ENCODE data around the gene HSF2BP. TPM values are rescaled to one million over a fixed set of nuclear protein-coding genes. Genes with fewer than 3 reads are reported as not detected.
"Not testable (repeated sequence)": the region's sequence is repeated elsewhere in the genome, so short reads cannot be mapped to it uniquely, and the experiment has no call there.

Gene HSF2BP
- total and polyA plus RNA-seq, 5 experiments from 2014 or later, result 0.22 to 0.68 (median 0.64) TPM

DNA sequence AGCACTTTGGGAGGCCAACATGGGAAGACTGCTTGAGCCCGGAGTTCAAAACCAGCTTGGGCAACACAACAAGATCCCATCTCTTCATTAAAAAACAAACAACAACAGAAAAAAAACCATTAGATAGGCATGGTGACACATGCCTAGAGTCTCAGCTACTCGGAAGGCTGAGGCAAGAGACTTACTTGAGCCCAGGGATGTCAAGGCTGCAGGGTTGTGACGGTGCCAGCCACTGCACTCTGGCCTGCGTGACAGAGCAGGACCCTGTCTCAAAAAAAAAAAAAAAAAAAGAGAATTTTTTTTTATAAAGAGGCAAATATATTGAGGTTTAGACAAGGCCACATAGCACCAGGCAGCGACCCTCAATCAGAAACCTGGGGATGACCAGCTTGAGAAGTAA, 62.7 kb downstream of the HSF2BP start:
- H3K4me3 Mint-ChIP-seq, result no peak overlapping the region
- no peaks in the 10 kb centered on the region for H3K36me3 Mint-ChIP-seq
- peak overlapping the region in 1 of 10 donors; percentile 34 for H3K27ac Mint-ChIP-seq
- H3K9me3 Mint-ChIP-seq, result no peaks in the 10 kb centered on the region
- ATAC-seq, result no peak
- DNase-seq, result no peak
- peaks cover 0 to 8% (median 3%) of the 10 kb centered on the region in 4 donors for H3K4me1 Mint-ChIP-seq
- peaks cover 0 to 2% (median 0%) of the 10 kb centered on the region in 5 donors for H3K27me3 Mint-ChIP-seq
- POLR2A ChIA-PET, result no interaction called here

GRCh38 chr21:43595769-43596168, 63.5 kb downstream of the HSF2BP start:
- POLR2A ChIA-PET, ATAC-seq, H3K9me3 Mint-ChIP-seq: not testable (repeated sequence)

GRCh38 chr21:43593078-43593477, 66.2 kb downstream of the HSF2BP start:
- POLR2A ChIA-PET, result interaction anchor here (0.5 kb wide), 1 partner anchor 273 kb away, joined by 3 read pairs; no protein-coding TSS in a partner anchor
- Mint-ChIP-seq H3K9me3 (no peaks in the 10 kb centered on the region), H3K27ac (no peak overlapping the region), H3K4me3 (no peak overlapping the region), H3K36me3 (no peaks in the 10 kb centered on the region), H3K4me1 (no peaks in the 10 kb centered on the region), H3K27me3 (peaks cover 0 to 4% (median 1%) of the 10 kb centered on the region in 5 donors)
- ATAC-seq, result no peak
- DNase-seq, result no peak

More at GRCh38 chr21:43595769-43596168, 63.5 kb downstream of the HSF2BP start:
- not testable (repeated sequence) for H3K36me3 Mint-ChIP-seq, H3K4me1 Mint-ChIP-seq, H3K4me3 Mint-ChIP-seq, DNase-seq, H3K27me3 Mint-ChIP-seq
- H3K27ac Mint-ChIP-seq, result peak overlapping the region in 1 of 10 donors; percentile 34

GRCh38 chr21:43591571-43591970, 67.7 kb downstream of the HSF2BP start:
- POLR2A ChIA-PET, result no interaction called here
- ATAC-seq, result no peak
- peaks cover 0 to 4% (median 1%) of the 10 kb centered on the region in 5 donors for H3K27me3 Mint-ChIP-seq
- no peaks in the 10 kb centered on the region for H3K4me1 Mint-ChIP-seq
- no peak for DNase-seq
- H3K27ac Mint-ChIP-seq, result no peak overlapping the region
- no peaks in the 10 kb centered on the region for H3K36me3 Mint-ChIP-seq
- no peaks in the 10 kb centered on the region for H3K9me3 Mint-ChIP-seq
- no peak overlapping the region for H3K4me3 Mint-ChIP-seq

- POLR2A ChIA-PET, result no interaction called here
- ATAC-seq (no peak), DNase-seq (no peak)
- Mint-ChIP-seq H3K4me1 (no peaks in the 10 kb centered on the region), H3K9me3 (no peaks in the 10 kb centered on the region), H3K36me3 (no peaks in the 10 kb centered on the region), H3K27ac (no peak overlapping the region), H3K27me3 (peaks cover 0 to 5% (median 1%) of the 10 kb centered on the region in 5 donors), H3K4me3 (no peak overlapping the region)
Measured at GRCh38 chr21:43590194-43590593, 69.1 kb downstream of the HSF2BP start.

DNA sequence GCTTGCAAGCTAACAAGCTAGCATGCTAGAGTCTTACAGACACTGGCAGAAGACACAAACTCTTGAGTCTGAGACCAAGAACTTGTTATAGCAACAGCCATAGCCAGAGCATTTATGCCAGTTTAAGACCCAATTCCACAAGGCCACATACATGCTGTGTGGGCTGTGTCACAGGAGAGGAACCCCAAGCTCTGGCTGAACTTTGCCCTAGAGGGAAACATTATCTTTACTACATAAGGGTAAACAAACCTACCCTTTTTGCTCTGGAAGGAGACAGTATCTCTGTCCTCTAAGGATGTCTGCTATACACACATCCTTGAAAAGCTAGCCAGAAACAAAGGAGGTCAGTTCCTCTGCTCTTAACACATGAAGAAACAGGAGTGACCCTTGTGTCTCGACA, 70.3 kb downstream of the HSF2BP start:
- no peak for ATAC-seq
- DNase-seq, result no peak
- H3K27ac Mint-ChIP-seq, result no peak overlapping the region
- no peaks in the 10 kb centered on the region for H3K9me3 Mint-ChIP-seq
- peaks cover 0 to 5% (median 0%) of the 10 kb centered on the region in 5 donors for H3K27me3 Mint-ChIP-seq
- POLR2A ChIA-PET, result interaction anchor here (0.5 kb wide), 1 partner anchor 758 kb away, joined by 8 read pairs; no protein-coding TSS in a partner anchor
- no peaks in the 10 kb centered on the region for H3K4me1 Mint-ChIP-seq
- no peaks in the 10 kb centered on the region for H3K36me3 Mint-ChIP-seq
- H3K4me3 Mint-ChIP-seq, result no peak overlapping the region

DNA sequence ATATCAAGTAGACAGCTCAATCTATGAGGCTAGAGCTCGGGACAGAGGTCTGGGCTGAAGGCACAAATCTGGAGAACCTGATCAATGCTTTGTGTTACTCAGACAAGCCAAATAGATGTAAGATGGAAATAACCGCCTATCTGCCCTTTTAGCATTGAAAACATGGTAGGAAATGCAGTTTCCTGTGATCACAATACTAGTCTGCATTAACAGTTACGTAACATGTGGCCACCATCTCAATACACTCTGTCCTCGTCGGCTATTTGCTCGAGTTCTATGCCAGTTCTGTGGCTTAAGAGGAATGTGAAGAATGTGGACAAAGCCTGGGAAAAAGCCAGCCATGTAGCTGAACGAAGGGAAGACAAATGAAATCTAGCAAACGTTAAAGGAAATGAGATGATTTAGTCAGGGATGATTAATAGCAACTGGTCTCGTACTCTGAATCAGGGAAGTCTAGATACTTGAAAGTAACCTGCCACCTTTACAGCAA, 73.3 kb downstream of the HSF2BP start:
- Mint-ChIP-seq H3K4me1 (no peaks in the 10 kb centered on the region), H3K27me3 (peaks cover 0 to 3% (median 0%) of the 10 kb centered on the region in 5 donors), H3K9me3 (no peaks in the 10 kb centered on the region), H3K27ac (no peak overlapping the region), H3K36me3 (no peaks in the 10 kb centered on the region), H3K4me3 (no peak overlapping the region)
- POLR2A ChIA-PET, result no interaction called here
- DNase-seq (no peak), ATAC-seq (no peak)

GRCh38 chr21:43585514-43585913, 73.8 kb downstream of the HSF2BP start:
- POLR2A ChIA-PET, result no interaction called here
- Mint-ChIP-seq H3K9me3 (no peaks in the 10 kb centered on the region), H3K27ac (no peak overlapping the region), H3K27me3 (peaks cover 0 to 3% (median 0%) of the 10 kb centered on the region in 5 donors), H3K4me3 (no peak overlapping the region), H3K4me1 (no peaks in the 10 kb centered on the region), H3K36me3 (no peaks in the 10 kb centered on the region)
- DNase-seq (no peak), ATAC-seq (no peak)

DNA sequence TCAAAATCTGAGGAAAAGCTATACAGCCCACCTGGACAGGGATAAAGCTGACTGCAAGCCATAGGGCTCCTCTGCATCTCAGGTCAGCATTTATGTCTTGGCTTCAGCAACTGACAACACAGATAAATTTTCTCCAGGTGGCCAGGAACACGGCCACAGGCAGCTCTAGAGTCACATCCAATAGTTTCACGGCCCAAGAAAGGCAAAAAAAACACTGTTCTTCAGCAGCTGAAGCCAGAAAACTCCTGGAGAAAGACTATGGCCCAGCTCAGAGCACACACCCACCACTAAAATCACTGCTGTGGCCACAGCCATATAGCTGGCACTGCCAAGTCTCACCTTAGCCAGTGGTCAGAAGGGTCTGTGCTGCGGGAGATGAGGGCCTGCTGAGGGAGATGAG, 77.8 kb downstream of the HSF2BP start:
- no peaks in the 10 kb centered on the region for H3K4me1 Mint-ChIP-seq
- no peaks in the 10 kb centered on the region for H3K9me3 Mint-ChIP-seq
- DNase-seq (no peak), ATAC-seq (no peak)
- H3K27me3 Mint-ChIP-seq, result peaks cover 0 to 2% (median 0%) of the 10 kb centered on the region in 5 donors
- no peaks in the 10 kb centered on the region for H3K36me3 Mint-ChIP-seq
- POLR2A ChIA-PET, result no interaction called here
- H3K27ac Mint-ChIP-seq, result peak overlapping the region in 1 of 10 donors; percentile 74
- H3K4me3 Mint-ChIP-seq, result no peak overlapping the region

GRCh38 chr21:43578677-43579303, 80.5 kb downstream of the HSF2BP start:
- no peak for DNase-seq
- Mint-ChIP-seq H3K36me3 (no peaks in the 10 kb centered on the region), H3K27me3 (peaks cover 1 to 11% (median 5%) of the 10 kb centered on the region in 5 donors), H3K4me3 (no peak overlapping the region), H3K4me1 (peaks cover 0 to 7% (median 1%) of the 10 kb centered on the region in 4 donors), H3K9me3 (no peaks in the 10 kb centered on the region), H3K27ac (no peak overlapping the region)
- POLR2A ChIA-PET, result no interaction called here
- no peak for ATAC-seq

DNA sequence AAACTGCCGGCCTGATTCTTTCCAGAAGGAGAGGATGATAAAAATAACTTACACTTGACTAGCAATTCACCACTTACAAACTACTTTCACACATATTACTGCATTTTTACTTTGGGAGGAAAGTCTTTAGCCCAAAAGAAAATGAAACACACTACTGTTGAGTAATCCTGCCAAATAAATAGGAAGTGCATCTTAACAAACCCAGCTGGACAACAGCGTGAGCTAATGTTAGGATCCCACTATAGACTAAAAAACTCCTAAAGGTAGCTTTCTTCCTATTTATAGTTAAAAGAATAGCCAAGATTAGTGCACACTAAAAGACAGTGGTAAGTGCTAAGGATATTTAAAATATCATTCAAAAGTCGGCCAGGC, 83.8 kb downstream of the HSF2BP start:
- POLR2A ChIA-PET, result no interaction called here
- Mint-ChIP-seq H3K27ac (no peak overlapping the region), H3K27me3 (peaks cover 1 to 11% (median 5%) of the 10 kb centered on the region in 5 donors), H3K36me3 (no peaks in the 10 kb centered on the region), H3K9me3 (no peaks in the 10 kb centered on the region), H3K4me3 (no peak overlapping the region), H3K4me1 (peaks cover 0 to 7% (median 1%) of the 10 kb centered on the region in 4 donors)
- ATAC-seq (no peak), DNase-seq (no peak)

- no peaks in the 10 kb centered on the region for H3K9me3 Mint-ChIP-seq
- H3K4me1 Mint-ChIP-seq, result peaks cover 0 to 7% (median 1%) of the 10 kb centered on the region in 4 donors
- no peak for DNase-seq
- no peak for ATAC-seq
- H3K27me3 Mint-ChIP-seq, result peaks cover 1 to 11% (median 5%) of the 10 kb centered on the region in 5 donors
- H3K36me3 Mint-ChIP-seq, result no peaks in the 10 kb centered on the region
- POLR2A ChIA-PET, result no interaction called here
- H3K4me3 Mint-ChIP-seq, result no peak overlapping the region
- peak overlapping the region in 2 of 10 donors; percentile 67 to 70 for H3K27ac Mint-ChIP-seq
Measured at GRCh38 chr21:43574741-43575472, 84.4 kb downstream of the HSF2BP start.

DNA sequence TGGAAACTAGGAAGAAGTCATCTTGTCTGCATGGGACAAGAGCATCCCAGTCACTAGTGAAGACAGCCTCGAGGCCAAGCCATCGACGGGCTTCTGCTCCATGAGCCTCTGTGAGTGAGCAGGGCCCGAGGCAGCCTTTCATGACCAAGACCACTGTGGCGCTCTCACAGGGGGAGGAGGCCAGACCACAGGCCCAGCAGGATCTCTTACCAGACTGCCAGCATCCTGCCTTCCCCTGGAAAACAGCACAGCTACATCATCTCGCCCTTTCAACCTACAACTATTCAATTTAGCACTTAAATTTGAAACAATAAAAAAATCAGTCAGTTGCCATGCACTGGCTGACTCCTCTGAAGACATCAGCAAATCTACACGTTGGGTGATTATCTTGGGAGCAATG, 85.4 kb downstream of the HSF2BP start:
- Mint-ChIP-seq H3K4me1 (peaks cover 0 to 7% (median 1%) of the 10 kb centered on the region in 4 donors), H3K36me3 (no peaks in the 10 kb centered on the region), H3K27me3 (peaks cover 1 to 11% (median 5%) of the 10 kb centered on the region in 5 donors), H3K27ac (no peak overlapping the region), H3K4me3 (no peak overlapping the region), H3K9me3 (no peaks in the 10 kb centered on the region)
- ATAC-seq (no peak), DNase-seq (no peak)
- POLR2A ChIA-PET, result no interaction called here
